CD4-positive, alpha-beta T cell (primary cell): Measurements from ENCODE around the gene TDRD7. TPM values are rescaled to one million over a fixed set of nuclear protein-coding genes. Genes with fewer than 3 reads are reported as not detected.

Source experiments
- ATAC-seq: fragments of 200-7000 bp; cut with Tn5 transposase; one replicate; pipeline ENCODE4 v1.10.0; 2022; ENCODE audit warnings: mild to moderate bottlenecking; ENCODE audit not compliant: poor library complexity
- CTCF ChIA-PET: fragments of 350-600 bp; sonication (Branson Sonifier 250); formaldehyde crosslinking; loops from one replicate; lab custom pipeline; 2021; ENCODE audit warnings: antibody characterized with exemption, inconsistent platforms; lab: Charles Lee
- POLR2A ChIA-PET: fragments of 350-600 bp; sonication (Branson Sonifier 250); formaldehyde crosslinking; loops from one replicate; lab custom pipeline; 2021; ENCODE audit warnings: antibody characterized with exemption, inconsistent platforms; lab: Charles Lee
- DNase-seq, 14 experiments: peaks; one replicate each; pipeline ENCODE4 v3.0.0-alpha.2; 2013 to 2020; ENCODE audit warnings: mixed read lengths in 2 of 14
- H3K27ac ChIP-seq, 2 donors: one replicate each; pipeline versions ENCODE4 v1.5.1 to v1.7.0; 2013; ENCODE audit warnings: low read length in 2 of 2, low read depth in 1 of 2, mild to moderate bottlenecking in 1 of 2
- H3K27me3 ChIP-seq, 2 experiments: 1 replicate in 1 of 2; 2 replicates in 1 of 2; pipeline versions ENCODE4 v1.6.1 to v1.7.0; 2013; ENCODE audit warnings: low read length in 2 of 2, control low read depth in 1 of 2, mild to moderate bottlenecking in 1 of 2, moderate library complexity in 1 of 2; ENCODE audit not compliant: insufficient read depth in 2 of 2, control insufficient read depth in 1 of 2
- H3K36me3 ChIP-seq: one replicate; pipeline ENCODE4 v1.6.1; 2013; ENCODE audit warnings: low read length, control low read depth; ENCODE audit not compliant: insufficient read depth
- H3K4me1 ChIP-seq: one replicate; pipeline ENCODE4 v1.6.1; 2013; ENCODE audit warnings: low read length, control low read depth; ENCODE audit not compliant: insufficient read depth
- H3K4me3 ChIP-seq: one replicate; pipeline ENCODE4 v1.5.1; 2013; ENCODE audit warnings: mild to moderate bottlenecking, low read length, moderate library complexity
- H3K9me3 ChIP-seq, 2 experiments: 1 replicate in 1 of 2; 2 replicates in 1 of 2; pipeline versions ENCODE4 v1.6.1 to v1.7.0; 2013; ENCODE audit warnings: low read length in 2 of 2, mild to moderate bottlenecking in 2 of 2, control low read depth in 1 of 2, moderate library complexity in 1 of 2; ENCODE audit not compliant: control insufficient read depth in 1 of 2, insufficient read depth in 1 of 2
- H3K27ac Mint-ChIP-seq: one replicate; pipeline ENCODE4 v1.8.0; 2020; ENCODE audit warnings: mixed read lengths
- H3K27me3 Mint-ChIP-seq: one replicate; pipeline ENCODE4 v1.8.0; 2021; ENCODE audit warnings: mixed read lengths
- H3K36me3 Mint-ChIP-seq: one replicate; pipeline ENCODE4 v1.8.0; 2021; ENCODE audit warnings: low read depth, mixed read lengths
- H3K4me1 Mint-ChIP-seq: one replicate; pipeline ENCODE4 v1.8.0; 2021; ENCODE audit warnings: low read depth, mixed read lengths
- H3K4me3 Mint-ChIP-seq: one replicate; pipeline ENCODE4 v1.8.0; 2020; ENCODE audit warnings: mild to moderate bottlenecking, mixed read lengths
- H3K9me3 Mint-ChIP-seq: one replicate; pipeline ENCODE4 v1.8.0; 2020; ENCODE audit warnings: mixed read lengths
- intact Hi-C, 2 experiments: fragments of 100-400 bp; cut with DNase I in 1 of 2; cut with micrococcal nuclease in 1 of 2; formaldehyde crosslinking; loops; one replicate each; pipeline versions ENCODE4 v1.15.1 to v1.9.0; 2023 to 2025; cut with DNase I, micrococcal nuclease
- total RNA-seq, 174 experiments: library from RNA in 2 of 174; stranded (reverse) in 2 of 174; gene quantifications; one replicate each; pipeline ENCODE4 v1.2.3 and lab custom pipeline; 2021 to 2026
- TF ChIP-seq, protein P1 (sequence below): fragments of 200-600 bp; IDR thresholded peaks from one replicate; pipeline ENCODE4 v1.8.0; 2022; ENCODE audit warnings: antibody characterized with exemption, mild to moderate bottlenecking

TDRD7 gene
- total RNA-seq, 2 experiments from 2014 or later = 3.3 to 3.6 TPM

DNA sequence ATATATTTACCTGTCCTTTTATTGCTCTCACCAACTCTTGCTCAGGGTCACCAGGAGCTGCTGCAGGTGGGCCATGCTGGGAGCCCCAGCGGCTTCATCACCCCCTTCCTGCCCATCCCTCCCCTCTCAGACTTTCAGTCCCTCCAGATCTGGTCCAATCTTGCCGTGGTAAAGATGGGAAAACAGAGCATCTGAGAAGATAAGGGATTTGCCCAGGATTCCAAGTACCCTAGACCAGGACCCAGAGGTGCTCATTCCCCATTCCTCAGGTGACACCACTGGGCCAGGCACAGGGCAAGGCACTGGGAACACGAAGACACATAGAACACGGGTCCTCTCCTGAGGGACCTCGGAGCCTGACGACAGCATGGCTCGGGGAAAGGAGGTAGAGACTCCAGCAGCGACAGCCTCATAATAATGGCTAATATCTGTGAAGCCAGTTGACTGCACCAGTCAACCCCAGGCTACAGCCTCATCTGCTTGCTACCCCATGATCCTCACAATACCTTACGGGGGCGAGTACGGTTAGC lies 107.6 kb downstream of the TDRD7 start:
- DNase-seq = no peak
- no peak for ATAC-seq
- no peak overlapping the region for H3K27ac Mint-ChIP-seq
- peaks cover 3 to 11% of the 10 kb centered on the region in 2 experiments for H3K27me3 ChIP-seq
- intact Hi-C loops = no loop called here
- H3K4me3 Mint-ChIP-seq = no peak overlapping the region
- H3K4me3 ChIP-seq = no peak overlapping the region
- TF ChIP-seq, protein P1, sequence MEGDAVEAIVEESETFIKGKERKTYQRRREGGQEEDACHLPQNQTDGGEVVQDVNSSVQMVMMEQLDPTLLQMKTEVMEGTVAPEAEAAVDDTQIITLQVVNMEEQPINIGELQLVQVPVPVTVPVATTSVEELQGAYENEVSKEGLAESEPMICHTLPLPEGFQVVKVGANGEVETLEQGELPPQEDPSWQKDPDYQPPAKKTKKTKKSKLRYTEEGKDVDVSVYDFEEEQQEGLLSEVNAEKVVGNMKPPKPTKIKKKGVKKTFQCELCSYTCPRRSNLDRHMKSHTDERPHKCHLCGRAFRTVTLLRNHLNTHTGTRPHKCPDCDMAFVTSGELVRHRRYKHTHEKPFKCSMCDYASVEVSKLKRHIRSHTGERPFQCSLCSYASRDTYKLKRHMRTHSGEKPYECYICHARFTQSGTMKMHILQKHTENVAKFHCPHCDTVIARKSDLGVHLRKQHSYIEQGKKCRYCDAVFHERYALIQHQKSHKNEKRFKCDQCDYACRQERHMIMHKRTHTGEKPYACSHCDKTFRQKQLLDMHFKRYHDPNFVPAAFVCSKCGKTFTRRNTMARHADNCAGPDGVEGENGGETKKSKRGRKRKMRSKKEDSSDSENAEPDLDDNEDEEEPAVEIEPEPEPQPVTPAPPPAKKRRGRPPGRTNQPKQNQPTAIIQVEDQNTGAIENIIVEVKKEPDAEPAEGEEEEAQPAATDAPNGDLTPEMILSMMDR = no peak
- H3K27me3 Mint-ChIP-seq = peaks cover 50% of the 10 kb centered on the region
- CTCF ChIA-PET = no interaction called here
- H3K4me1 ChIP-seq = no peaks in the 10 kb centered on the region
- H3K4me1 Mint-ChIP-seq = no peaks in the 10 kb centered on the region
- H3K9me3 ChIP-seq = no peaks in the 10 kb centered on the region
- H3K36me3 ChIP-seq = no peaks in the 10 kb centered on the region
- H3K27ac ChIP-seq = no peak overlapping the region
- H3K36me3 Mint-ChIP-seq = no peaks in the 10 kb centered on the region
- POLR2A ChIA-PET = no interaction called here
- no peaks in the 10 kb centered on the region for H3K9me3 Mint-ChIP-seq

DNA sequence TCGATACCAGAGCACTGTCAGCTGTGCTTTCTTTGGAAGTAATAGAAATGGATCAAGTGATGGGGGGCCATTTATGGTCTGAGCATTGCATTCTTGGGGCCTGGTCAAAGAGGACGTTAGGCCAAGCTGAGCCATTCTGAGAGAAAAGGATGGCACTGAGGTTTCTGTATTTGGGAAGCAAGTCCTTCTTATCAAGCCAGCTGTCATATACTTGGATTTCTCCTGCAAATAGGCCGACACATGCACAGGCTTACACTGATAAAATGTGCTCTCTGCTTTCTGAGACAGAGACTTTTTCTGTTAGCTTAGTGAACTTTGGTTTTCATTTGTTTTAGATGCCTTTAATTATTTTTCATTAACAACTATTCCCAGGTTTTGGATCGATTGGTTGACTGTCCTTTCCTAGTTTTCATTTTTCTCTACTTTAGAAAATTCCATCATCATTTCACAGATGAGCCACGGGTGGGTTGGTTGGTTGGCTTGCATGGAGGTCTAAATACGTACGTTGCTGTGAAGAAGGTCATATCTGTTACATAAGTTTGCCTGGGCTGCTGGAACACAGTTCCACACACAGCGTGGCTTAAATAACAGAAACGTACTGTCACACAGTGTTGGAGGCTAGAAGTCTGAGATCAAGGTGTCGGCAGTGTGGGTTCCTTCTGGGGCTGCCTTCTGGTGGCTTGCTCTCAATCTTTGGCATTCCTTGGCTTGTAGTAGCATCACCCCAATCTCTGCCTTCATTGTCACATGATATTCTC lies 109.9 kb downstream of the TDRD7 start:
- Histone ChIP-seq H3K27ac (no peak overlapping the region), H3K27me3 (peaks cover 3 to 11% of the 10 kb centered on the region in 2 experiments), H3K4me1 (no peaks in the 10 kb centered on the region), H3K9me3 (no peaks in the 10 kb centered on the region), H3K4me3 (no peak overlapping the region), H3K36me3 (no peaks in the 10 kb centered on the region)
- TF ChIP-seq, protein P1 = no peak
- H3K4me1 Mint-ChIP-seq = no peaks in the 10 kb centered on the region
- ChIA-PET CTCF (no interaction called here), POLR2A (no interaction called here)
- no peak overlapping the region for H3K27ac Mint-ChIP-seq
- no peak overlapping the region for H3K4me3 Mint-ChIP-seq
- intact Hi-C loops = no loop called here
- no peaks in the 10 kb centered on the region for H3K9me3 Mint-ChIP-seq
- no peaks in the 10 kb centered on the region for H3K36me3 Mint-ChIP-seq
- DNase-seq (no peak), ATAC-seq (no peak)
- peaks cover 41% of the 10 kb centered on the region for H3K27me3 Mint-ChIP-seq

DNA sequence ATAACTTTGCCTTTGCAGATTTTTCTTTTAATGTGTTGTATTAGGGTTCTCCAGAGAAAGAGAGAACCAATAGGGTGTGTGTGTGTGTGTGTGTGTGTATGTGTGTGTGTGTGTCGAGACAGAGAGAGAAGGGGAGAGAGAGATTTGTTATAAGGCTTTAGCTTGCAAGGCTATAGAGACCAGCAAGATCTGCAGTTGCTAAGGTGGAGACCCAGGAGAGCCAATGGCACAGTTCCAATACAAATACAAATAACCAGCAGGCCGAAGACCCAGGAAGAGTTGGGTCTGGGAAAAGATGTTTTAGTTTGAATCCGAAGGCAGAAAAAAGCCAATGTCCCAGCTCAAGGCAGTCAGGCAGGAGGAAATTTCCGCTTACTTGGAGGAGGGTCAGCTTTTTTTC lies 112.5 kb downstream of the TDRD7 start:
- Histone ChIP-seq H3K36me3 (no peaks in the 10 kb centered on the region), H3K27me3 (peaks cover 0 to 2% of the 10 kb centered on the region in 2 experiments), H3K4me1 (no peaks in the 10 kb centered on the region), H3K4me3 (no peak overlapping the region), H3K9me3 (no peaks in the 10 kb centered on the region), H3K27ac (no peak overlapping the region)
- no peaks in the 10 kb centered on the region for H3K36me3 Mint-ChIP-seq
- ATAC-seq (no peak), DNase-seq (no peak)
- no peak overlapping the region for H3K27ac Mint-ChIP-seq
- no peaks in the 10 kb centered on the region for H3K9me3 Mint-ChIP-seq
- intact Hi-C loops = no loop called here
- peaks cover 16% of the 10 kb centered on the region for H3K27me3 Mint-ChIP-seq
- no peaks in the 10 kb centered on the region for H3K4me1 Mint-ChIP-seq
- H3K4me3 Mint-ChIP-seq = no peak overlapping the region
- TF ChIP-seq, protein P1 = no peak
- ChIA-PET POLR2A (no interaction called here), CTCF (no interaction called here)
